ENCODE data around the gene AAK1. TPM values are rescaled to one million over a fixed set of nuclear protein-coding genes. Genes with fewer than 3 reads are reported as not detected.

The AAK1 gene
- polyA plus RNA-seq, 3 donors: 9.8 to 18.9 (median 10.8) TPM

DNA sequence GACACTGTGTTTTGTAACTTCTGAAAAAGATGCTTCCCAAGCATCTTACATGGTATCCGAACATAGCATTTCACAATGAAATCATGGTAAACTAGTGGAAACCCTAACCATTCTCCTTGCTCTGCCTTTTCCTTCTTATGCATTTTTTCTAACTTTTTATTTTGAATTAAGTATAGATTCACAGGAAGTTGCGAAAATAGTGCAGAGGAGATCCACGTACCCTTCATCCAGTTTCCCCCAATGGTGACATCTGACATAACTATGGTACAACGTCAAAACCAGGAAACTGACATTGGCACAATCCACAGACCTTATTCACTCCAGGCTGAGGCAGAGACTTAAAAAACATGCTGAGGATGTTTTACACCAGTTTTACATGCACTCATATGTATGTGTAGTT, 38.3 kb downstream of the AAK1 start:
- Histone ChIP-seq H2AFZ (ENCODE audit: insufficient read depth, low read depth, low read length, poor library complexity, severe bottlenecking) (no peak overlapping the region), H3K4me3 (replicated peaks in 1 of 3; ENCODE audit: low read depth in 2 of 3, low read length in 3 of 3) (no peak overlapping the region), H3K9me3 (replicated peaks in 1 of 2; ENCODE audit: control insufficient read depth in 1 of 2, insufficient read depth in 1 of 2, low read length in 2 of 2) (no peaks in the 10 kb centered on the region), H3K79me2 (ENCODE audit: insufficient read depth, low read length) (peaks cover 95% of the 10 kb centered on the region), H3K27ac (ENCODE audit: low read depth in 1 of 2, low read length in 2 of 2) (peak overlapping the region in 1 of 2 donors; percentile 69), H3K27me3 (ENCODE audit: control insufficient read depth in 2 of 2, insufficient read depth in 2 of 2, low read length in 2 of 2) (no peaks in the 10 kb centered on the region), H3K9ac (ENCODE audit: insufficient read depth, low read length, poor library complexity, severe bottlenecking) (no peak overlapping the region), H3K4me1 (ENCODE audit: control insufficient read depth in 1 of 2, insufficient read depth in 2 of 2, low read length in 2 of 2) (peaks cover 19 to 24% of the 10 kb centered on the region in 2 donors), H3K36me3 (replicated peaks in 1 of 2; ENCODE audit: control insufficient read depth in 1 of 2, insufficient read depth in 2 of 2, low read length in 2 of 2) (no peaks in the 10 kb centered on the region), H3K4me2 (replicated peaks; ENCODE audit: extremely low read depth, low read length, poor library complexity, severe bottlenecking) (no peak overlapping the region), H4K20me1 (ENCODE audit: insufficient read depth, low read length) (peaks cover 52% of the 10 kb centered on the region)
- peaks cover 0 to 7% (median 3%) of the 10 kb centered on the region in 7 donors for H3K9me3 Mint-ChIP-seq
- TF ChIP-seq, protein P1, sequence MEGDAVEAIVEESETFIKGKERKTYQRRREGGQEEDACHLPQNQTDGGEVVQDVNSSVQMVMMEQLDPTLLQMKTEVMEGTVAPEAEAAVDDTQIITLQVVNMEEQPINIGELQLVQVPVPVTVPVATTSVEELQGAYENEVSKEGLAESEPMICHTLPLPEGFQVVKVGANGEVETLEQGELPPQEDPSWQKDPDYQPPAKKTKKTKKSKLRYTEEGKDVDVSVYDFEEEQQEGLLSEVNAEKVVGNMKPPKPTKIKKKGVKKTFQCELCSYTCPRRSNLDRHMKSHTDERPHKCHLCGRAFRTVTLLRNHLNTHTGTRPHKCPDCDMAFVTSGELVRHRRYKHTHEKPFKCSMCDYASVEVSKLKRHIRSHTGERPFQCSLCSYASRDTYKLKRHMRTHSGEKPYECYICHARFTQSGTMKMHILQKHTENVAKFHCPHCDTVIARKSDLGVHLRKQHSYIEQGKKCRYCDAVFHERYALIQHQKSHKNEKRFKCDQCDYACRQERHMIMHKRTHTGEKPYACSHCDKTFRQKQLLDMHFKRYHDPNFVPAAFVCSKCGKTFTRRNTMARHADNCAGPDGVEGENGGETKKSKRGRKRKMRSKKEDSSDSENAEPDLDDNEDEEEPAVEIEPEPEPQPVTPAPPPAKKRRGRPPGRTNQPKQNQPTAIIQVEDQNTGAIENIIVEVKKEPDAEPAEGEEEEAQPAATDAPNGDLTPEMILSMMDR (IDR thresholded peaks at IDR 0.05): no peak
- peaks cover 29% of the 10 kb centered on the region for H3K4me1 Mint-ChIP-seq
- WGBS (ENCODE audit: insufficient coverage): no CpG with 5 or more reads among the region's 4 CpGs
- no peaks in the 10 kb centered on the region for H3K27me3 Mint-ChIP-seq (ENCODE audit: low read depth in 3 of 3)
- DNase-seq: peak in 1 of 3 donors; percentile 30
- peak overlapping the region in 6 of 7 donors; percentile 30 to 89 (median 72) for H3K27ac Mint-ChIP-seq
- peaks cover 12 to 17% of the 10 kb centered on the region in 2 donors for H3K36me3 Mint-ChIP-seq
- H3K4me3 Mint-ChIP-seq: no peak overlapping the region
- intact Hi-C loops (cut with micrococcal nuclease): no loop called here

DNA sequence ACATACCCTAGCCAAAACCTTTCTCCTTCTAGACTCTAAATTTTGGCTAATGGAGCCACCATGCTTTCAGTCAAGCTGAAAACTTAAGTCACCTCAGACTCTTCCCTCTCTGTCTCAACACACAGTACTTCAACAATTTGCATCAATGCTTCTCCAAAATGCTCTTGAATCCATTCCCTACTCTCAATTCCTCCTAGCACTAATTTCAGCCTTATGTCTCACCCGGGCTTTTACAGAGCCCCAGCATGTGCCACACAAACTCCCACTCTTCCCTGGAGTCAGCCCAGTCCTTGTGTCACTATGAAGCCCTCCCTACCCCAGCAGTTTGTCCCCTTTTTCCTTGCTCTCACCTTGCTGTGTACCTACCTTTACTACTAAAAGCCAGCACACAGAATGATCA, 38.7 kb downstream of the AAK1 start:
- no peaks in the 10 kb centered on the region for H3K9me3 ChIP-seq (replicated peaks in 1 of 2; ENCODE audit: control insufficient read depth in 1 of 2, insufficient read depth in 1 of 2, low read length in 2 of 2)
- Mint-ChIP-seq H3K9me3 (peaks cover 0 to 6% (median 3%) of the 10 kb centered on the region in 7 donors), H3K4me1 (peaks cover 31% of the 10 kb centered on the region), H3K36me3 (peaks cover 16 to 20% of the 10 kb centered on the region in 2 donors), H3K27me3 (ENCODE audit: low read depth in 3 of 3) (no peaks in the 10 kb centered on the region), H3K27ac (peak overlapping the region; percentile 30 to 89 (median 73)), H3K4me3 (no peak overlapping the region)
- H3K4me3 ChIP-seq (replicated peaks in 1 of 3; ENCODE audit: low read depth in 2 of 3, low read length in 3 of 3): no peak overlapping the region
- no peak overlapping the region for H3K9ac ChIP-seq (ENCODE audit: insufficient read depth, low read length, poor library complexity, severe bottlenecking)
- no peaks in the 10 kb centered on the region for H3K27me3 ChIP-seq (ENCODE audit: control insufficient read depth in 2 of 2, insufficient read depth in 2 of 2, low read length in 2 of 2)
- 0% methylated on average over 1 of the region's 1 CpG for WGBS (ENCODE audit: insufficient coverage)
- TF ChIP-seq, protein P1 (IDR thresholded peaks at IDR 0.05): no peak
- H3K27ac ChIP-seq (ENCODE audit: low read depth in 1 of 2, low read length in 2 of 2): peak overlapping the region; percentile 10 to 69
- H3K4me1 ChIP-seq (ENCODE audit: control insufficient read depth in 1 of 2, insufficient read depth in 2 of 2, low read length in 2 of 2): peaks cover 19 to 24% of the 10 kb centered on the region in 2 donors
- H3K79me2 ChIP-seq (ENCODE audit: insufficient read depth, low read length): peaks cover 95% of the 10 kb centered on the region
- no peak overlapping the region for H2AFZ ChIP-seq (ENCODE audit: insufficient read depth, low read depth, low read length, poor library complexity, severe bottlenecking)
- peaks cover 0 to 3% of the 10 kb centered on the region in 2 donors for H3K36me3 ChIP-seq (replicated peaks in 1 of 2; ENCODE audit: control insufficient read depth in 1 of 2, insufficient read depth in 2 of 2, low read length in 2 of 2)
- peaks cover 52% of the 10 kb centered on the region for H4K20me1 ChIP-seq (ENCODE audit: insufficient read depth, low read length)
- H3K4me2 ChIP-seq (replicated peaks; ENCODE audit: extremely low read depth, low read length, poor library complexity, severe bottlenecking): no peak overlapping the region
- DNase-seq: peak in 1 of 3 donors; percentile 25
- intact Hi-C loops (cut with micrococcal nuclease): no loop called here

Data from CD14-positive monocyte (primary cell).